PC-9 (cell line): ENCODE measurements around the gene ZSCAN1.

Experiments
- EZH2 ChIP-seq: fragments of 200-600 bp; sonication (generic); IDR thresholded peaks from 2 replicates; pipeline ENCODE4 v1.8.0; 2017; ENCODE audit warnings: antibody characterized with exemption, low read depth
- TF ChIP-seq, protein P1 (sequence below): fragments of 200-600 bp; sonication (generic); conservative IDR thresholded peaks from 2 replicates; pipeline ENCODE4 v1.6.1; 2017; ENCODE audit warnings: mixed run types, antibody characterized with exemption, mild to moderate bottlenecking, moderate library complexity

DNA sequence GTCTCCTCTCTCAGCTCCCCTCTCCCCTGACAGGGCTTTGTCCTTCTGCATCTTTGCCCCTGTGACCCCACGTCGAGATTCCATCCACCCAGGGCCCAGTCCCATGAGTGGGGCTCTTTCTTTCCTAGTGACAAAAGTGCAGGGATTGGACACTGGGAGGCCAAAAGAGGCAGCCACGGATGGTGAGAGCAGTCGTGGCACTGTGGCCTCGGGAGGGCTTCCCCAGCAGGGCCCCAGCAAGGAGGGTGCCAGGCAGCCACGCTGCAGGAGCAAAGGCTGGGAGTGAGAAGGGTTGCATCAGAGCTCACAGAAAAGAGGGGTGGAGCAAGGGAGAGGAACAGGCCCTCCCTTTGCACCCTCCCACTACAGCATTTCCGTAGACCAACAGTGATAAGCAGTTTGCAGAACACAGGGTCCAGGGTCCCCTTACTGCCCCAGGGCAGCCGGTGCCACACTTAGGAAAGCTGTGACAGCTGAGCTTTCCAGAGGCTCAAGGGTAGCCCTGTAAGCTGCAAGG is 4.9 kb downstream of the ZSCAN1 start:
- TF ChIP-seq, protein P1, sequence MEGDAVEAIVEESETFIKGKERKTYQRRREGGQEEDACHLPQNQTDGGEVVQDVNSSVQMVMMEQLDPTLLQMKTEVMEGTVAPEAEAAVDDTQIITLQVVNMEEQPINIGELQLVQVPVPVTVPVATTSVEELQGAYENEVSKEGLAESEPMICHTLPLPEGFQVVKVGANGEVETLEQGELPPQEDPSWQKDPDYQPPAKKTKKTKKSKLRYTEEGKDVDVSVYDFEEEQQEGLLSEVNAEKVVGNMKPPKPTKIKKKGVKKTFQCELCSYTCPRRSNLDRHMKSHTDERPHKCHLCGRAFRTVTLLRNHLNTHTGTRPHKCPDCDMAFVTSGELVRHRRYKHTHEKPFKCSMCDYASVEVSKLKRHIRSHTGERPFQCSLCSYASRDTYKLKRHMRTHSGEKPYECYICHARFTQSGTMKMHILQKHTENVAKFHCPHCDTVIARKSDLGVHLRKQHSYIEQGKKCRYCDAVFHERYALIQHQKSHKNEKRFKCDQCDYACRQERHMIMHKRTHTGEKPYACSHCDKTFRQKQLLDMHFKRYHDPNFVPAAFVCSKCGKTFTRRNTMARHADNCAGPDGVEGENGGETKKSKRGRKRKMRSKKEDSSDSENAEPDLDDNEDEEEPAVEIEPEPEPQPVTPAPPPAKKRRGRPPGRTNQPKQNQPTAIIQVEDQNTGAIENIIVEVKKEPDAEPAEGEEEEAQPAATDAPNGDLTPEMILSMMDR: no peak
- TF ChIP-seq EZH2: no peak
